ENCODE measurements around the gene SUGP2.

SUGP2 gene

GRCh38 chr19:18951721-18952281 is 81.5 kb downstream of the SUGP2 start:
- TF ChIP-seq EZH2phosphoT487 (conservative IDR thresholded peaks at IDR 0.05; ENCODE audit: low read length): no peak
- TF ChIP-seq CTCF (IDR thresholded peaks at IDR 0.05; ENCODE audit: insufficient read depth, low read length, poor library complexity, severe bottlenecking): no peak
- H3K4me3 ChIP-seq (ENCODE audit: insufficient read depth, low read length, poor library complexity, severe bottlenecking): no peak overlapping the region
- no peak overlapping the region for H2AFZ ChIP-seq (ENCODE audit: low read depth, low read length, severe bottlenecking)
- H3K27ac ChIP-seq (ENCODE audit: low read depth, low read length): no peak overlapping the region
- H3K27me3 ChIP-seq (ENCODE audit: low read length): no peaks in the 10 kb centered on the region
- H3K4me2 ChIP-seq (ENCODE audit: low read depth, low read length, poor library complexity, severe bottlenecking): no peak overlapping the region
- H3K36me3 ChIP-seq (ENCODE audit: low read length): no peaks in the 10 kb centered on the region
- H3K9ac ChIP-seq (ENCODE audit: low read length): no peak overlapping the region
- H3K9me2 ChIP-seq (replicated peaks; ENCODE audit: insufficient read depth, low read length): no peaks in the 10 kb centered on the region
- no peaks in the 10 kb centered on the region for H4K20me1 ChIP-seq (ENCODE audit: low read depth, low read length)
- peaks cover 8% of the 10 kb centered on the region for H3F3A ChIP-seq (ENCODE audit: insufficient read depth)
- no peaks in the 10 kb centered on the region for H3K79me2 ChIP-seq (ENCODE audit: insufficient read depth, low read length)
- H3K9me3 ChIP-seq (ENCODE audit: insufficient read depth, low read length): no peaks in the 10 kb centered on the region

GRCh38 chr19:18949858-18950257 is 83.5 kb downstream of the SUGP2 start:
- Histone ChIP-seq H3K9ac (ENCODE audit: low read length) (peak overlapping the region; percentile 20), H3K27me3 (ENCODE audit: low read length) (no peaks in the 10 kb centered on the region), H3F3A (ENCODE audit: insufficient read depth) (peaks cover 18% of the 10 kb centered on the region), H3K27ac (ENCODE audit: low read depth, low read length) (peak overlapping the region; percentile 89), H3K9me2 (replicated peaks; ENCODE audit: insufficient read depth, low read length) (no peaks in the 10 kb centered on the region), H3K9me3 (ENCODE audit: insufficient read depth, low read length) (no peaks in the 10 kb centered on the region), H4K20me1 (ENCODE audit: low read depth, low read length) (no peaks in the 10 kb centered on the region), H3K36me3 (ENCODE audit: low read length) (no peaks in the 10 kb centered on the region), H2AFZ (ENCODE audit: low read depth, low read length, severe bottlenecking) (peak overlapping the region; percentile 22), H3K4me3 (ENCODE audit: insufficient read depth, low read length, poor library complexity, severe bottlenecking) (no peak overlapping the region), H3K4me2 (ENCODE audit: low read depth, low read length, poor library complexity, severe bottlenecking) (peak overlapping the region; percentile 63), H3K79me2 (ENCODE audit: insufficient read depth, low read length) (no peaks in the 10 kb centered on the region)
- TF ChIP-seq CTCF (IDR thresholded peaks at IDR 0.05; ENCODE audit: insufficient read depth, low read length, poor library complexity, severe bottlenecking): no peak
- no peak for TF ChIP-seq EZH2phosphoT487 (conservative IDR thresholded peaks at IDR 0.05; ENCODE audit: low read length)

- no peaks in the 10 kb centered on the region for H3K36me3 ChIP-seq (ENCODE audit: low read length)
- TF ChIP-seq CTCF (IDR thresholded peaks at IDR 0.05; ENCODE audit: insufficient read depth, low read length, poor library complexity, severe bottlenecking) (no peak), EZH2phosphoT487 (conservative IDR thresholded peaks at IDR 0.05; ENCODE audit: low read length) (no peak)
- no peaks in the 10 kb centered on the region for H3K79me2 ChIP-seq (ENCODE audit: insufficient read depth, low read length)
- no peaks in the 10 kb centered on the region for H3K27me3 ChIP-seq (ENCODE audit: low read length)
- no peak overlapping the region for H3K4me3 ChIP-seq (ENCODE audit: insufficient read depth, low read length, poor library complexity, severe bottlenecking)
- no peaks in the 10 kb centered on the region for H4K20me1 ChIP-seq (ENCODE audit: low read depth, low read length)
- peaks cover 21% of the 10 kb centered on the region for H3F3A ChIP-seq (ENCODE audit: insufficient read depth)
- peak overlapping the region; percentile 52 for H2AFZ ChIP-seq (ENCODE audit: low read depth, low read length, severe bottlenecking)
- H3K9me2 ChIP-seq (replicated peaks; ENCODE audit: insufficient read depth, low read length): no peaks in the 10 kb centered on the region
- H3K27ac ChIP-seq (ENCODE audit: low read depth, low read length): peak overlapping the region; percentile 89
- peak overlapping the region; percentile 63 for H3K4me2 ChIP-seq (ENCODE audit: low read depth, low read length, poor library complexity, severe bottlenecking)
- peak overlapping the region; percentile 47 for H3K9ac ChIP-seq (ENCODE audit: low read length)
- no peaks in the 10 kb centered on the region for H3K9me3 ChIP-seq (ENCODE audit: insufficient read depth, low read length)
Observed at GRCh38 chr19:18948976-18949356, 84.4 kb downstream of the SUGP2 start.

All from SU-DHL-6 (cell line).